KG1 (cell line): ENCODE data around the gene DLX5.
"Not testable (repeated sequence)": the region's sequence is repeated elsewhere in the genome, so short reads cannot be mapped to it uniquely, and the experiment has no call there.

ENCODE experiments used
- DNase-seq: peaks from one replicate; lab custom pipeline; 2025; lab: John Stamatoyannopoulos, UW

Gene DLX5

GRCh38 chr7:97024209-97025129 is at the start of gene DLX5:
DLX5 (minus strand) TSS chr7:97024831; CDS start chr7:97024623, 208 bp downstream.
- DNase-seq, result no peak

GRCh38 chr7:97072025-97072424 is 47.4 kb upstream of the DLX5 start:
- DNase-seq, result not testable (repeated sequence)

- DNase-seq, result no peak
Measured at GRCh38 chr7:97064972-97065587, 40.4 kb upstream of the DLX5 start.

- no peak for DNase-seq
Measured at GRCh38 chr7:97064020-97064419, 39.4 kb upstream of the DLX5 start.

GRCh38 chr7:97043281-97043680 is 18.6 kb upstream of the DLX5 start:
- no peak for DNase-seq

GRCh38 chr7:97039374-97040065 is 14.9 kb upstream of the DLX5 start:
- no peak for DNase-seq

GRCh38 chr7:97034213-97034852 is 9.7 kb upstream of the DLX5 start:
- not testable (repeated sequence) for DNase-seq

GRCh38 chr7:97027427-97028234 is 3.0 kb upstream of the DLX5 start:
- no peak for DNase-seq

GRCh38 chr7:97026715-97027426 is 2.2 kb upstream of the DLX5 start:
- DNase-seq, result no peak

- no peak for DNase-seq
Measured at GRCh38 chr7:97025983-97026714, 1.5 kb upstream of the DLX5 start.

- DNase-seq, result no peak
Measured at GRCh38 chr7:97025130-97025499, 484 bp upstream of the DLX5 start.

- no peak for DNase-seq
Measured at GRCh38 chr7:97022491-97023306, 1.9 kb downstream of the DLX5 start.

GRCh38 chr7:97021747-97022490 is 2.7 kb downstream of the DLX5 start:
- DNase-seq, result no peak

GRCh38 chr7:97020996-97021746 is 3.5 kb downstream of the DLX5 start:
- no peak for DNase-seq

- DNase-seq, result no peak
Measured at GRCh38 chr7:97020601-97020995, 4.0 kb downstream of the DLX5 start.

GRCh38 chr7:97019710-97020225 is 4.9 kb downstream of the DLX5 start:
- no peak for DNase-seq

GRCh38 chr7:97018791-97019531 is 5.7 kb downstream of the DLX5 start:
- DNase-seq, result no peak
